H9 (cell line): ENCODE results near the gene ARPC1B. TPM values are rescaled to one million over a fixed set of nuclear protein-coding genes. Genes with fewer than 3 reads are reported as not detected.

Experiments used
- DNase-seq: peaks from one replicate; pipeline ENCODE4 v3.0.0-alpha.2; 2017
- H2AFZ ChIP-seq: one replicate; pipeline ENCODE4 v1.6.1; 2013; ENCODE audit warnings: mild to moderate bottlenecking, low read length, control low read depth, moderate library complexity
- H2AK5ac ChIP-seq: 2 replicates; pipeline ENCODE4 v1.6.1; 2013; ENCODE audit warnings: low read length, control low read depth, mixed read lengths; ENCODE audit not compliant: insufficient read length
- H2BK120ac ChIP-seq: one replicate; pipeline ENCODE4 v1.6.1; 2013; ENCODE audit warnings: low read depth, mild to moderate bottlenecking, low read length, control low read depth, inconsistent platforms; ENCODE audit not compliant: poor library complexity, severe bottlenecking
- H2BK12ac ChIP-seq: 2 replicates; pipeline ENCODE4 v1.6.1; 2013; ENCODE audit warnings: low read length, control low read depth, mixed read lengths, low read depth; ENCODE audit not compliant: insufficient read length
- H2BK15ac ChIP-seq: 2 replicates; pipeline ENCODE4 v1.6.1; 2013; ENCODE audit warnings: low read depth, low read length, control low read depth
- H2BK20ac ChIP-seq: one replicate; pipeline ENCODE4 v1.6.1; 2013; ENCODE audit warnings: low read depth, mild to moderate bottlenecking, low read length, control low read depth, inconsistent platforms; ENCODE audit not compliant: poor library complexity, severe bottlenecking
- H2BK5ac ChIP-seq: 2 replicates; pipeline ENCODE4 v1.6.1; 2013; ENCODE audit warnings: low read length, control low read depth, mixed read lengths; ENCODE audit not compliant: insufficient read length
- H3K14ac ChIP-seq: 2 replicates; pipeline ENCODE4 v1.6.1; 2013; ENCODE audit warnings: low read length, control low read depth; ENCODE audit not compliant: insufficient read depth
- H3K18ac ChIP-seq: 2 replicates; pipeline ENCODE4 v1.6.1; 2013; ENCODE audit warnings: low read depth, mild to moderate bottlenecking, mixed read lengths, low read length, control low read depth; ENCODE audit not compliant: insufficient read length
- H3K23ac ChIP-seq: 2 replicates; pipeline ENCODE4 v1.6.1; 2013; ENCODE audit warnings: low read length, control low read depth, mixed read lengths, low read depth; ENCODE audit not compliant: insufficient read length
- H3K23me2 ChIP-seq: 2 replicates; pipeline ENCODE4 v1.6.1; 2013; ENCODE audit warnings: low read depth, mild to moderate bottlenecking, mixed read lengths, low read length, control low read depth; ENCODE audit not compliant: insufficient read length, poor library complexity, severe bottlenecking
- H3K27ac ChIP-seq: 2 replicates; pipeline ENCODE4 v1.5.1; 2013; ENCODE audit warnings: low read length, control low read depth, mixed read lengths, low read depth; ENCODE audit not compliant: insufficient read length
- H3K27me3 ChIP-seq: 2 replicates; pipeline ENCODE4 v1.6.1; 2013; ENCODE audit warnings: low read length, control low read depth, inconsistent platforms; ENCODE audit not compliant: insufficient read depth
- H3K4ac ChIP-seq: 2 replicates; pipeline ENCODE4 v1.6.1; 2013; ENCODE audit warnings: low read depth, mild to moderate bottlenecking, control low read depth, inconsistent platforms, low read length, moderate library complexity
- H3K4me1 ChIP-seq: 2 replicates; pipeline ENCODE4 v1.6.1; 2013; ENCODE audit warnings: low read length, control low read depth, inconsistent platforms; ENCODE audit not compliant: insufficient read depth
- H3K4me2 ChIP-seq: 2 replicates; pipeline ENCODE4 v1.6.1; 2013; ENCODE audit warnings: low read length, control low read depth, mixed read lengths; ENCODE audit not compliant: insufficient read length, insufficient read depth
- H3K56ac ChIP-seq: 2 replicates; pipeline ENCODE4 v1.6.1; 2013; ENCODE audit warnings: low read depth, mild to moderate bottlenecking, mixed read lengths, low read length, control low read depth; ENCODE audit not compliant: insufficient read length
- H3K79me1 ChIP-seq: 2 replicates; pipeline ENCODE4 v1.6.1; 2013; ENCODE audit warnings: low read depth, mild to moderate bottlenecking, moderate library complexity, low read length, control low read depth, inconsistent platforms; ENCODE audit not compliant: insufficient read depth, poor library complexity, severe bottlenecking
- H3K79me2 ChIP-seq: 2 replicates; pipeline ENCODE4 v1.6.1; 2013; ENCODE audit warnings: low read length, control low read depth, inconsistent platforms; ENCODE audit not compliant: insufficient read depth
- H3K9ac ChIP-seq: 2 replicates; pipeline ENCODE4 v1.6.1; 2013; ENCODE audit warnings: low read length, control low read depth, mixed read lengths; ENCODE audit not compliant: insufficient read length; ENCODE audit errors: extremely low read depth
- H3K9me3 ChIP-seq: one replicate; pipeline ENCODE4 v1.6.1; 2013; ENCODE audit warnings: low read depth, low read length, inconsistent platforms; ENCODE audit not compliant: control insufficient read depth
- H3T11ph ChIP-seq: one replicate; pipeline ENCODE4 v1.6.1; 2013; ENCODE audit warnings: mild to moderate bottlenecking, low read length, control low read depth, inconsistent platforms
- H4K20me1 ChIP-seq: one replicate; pipeline ENCODE4 v1.6.1; 2013; ENCODE audit not compliant: control insufficient read depth, insufficient read length, insufficient read depth
- H4K5ac ChIP-seq: 2 replicates; pipeline ENCODE4 v1.6.1; 2013; ENCODE audit warnings: low read depth, mild to moderate bottlenecking, mixed read lengths, low read length, control low read depth; ENCODE audit not compliant: insufficient read length
- H4K8ac ChIP-seq: replicated peaks from 2 replicates; pipeline ENCODE4 v1.6.1; 2013; ENCODE audit warnings: low read length, control low read depth, mixed read lengths, low read depth; ENCODE audit not compliant: insufficient read length
- H4K91ac ChIP-seq: 2 replicates; pipeline ENCODE4 v1.6.1; 2013; ENCODE audit warnings: low read depth, mild to moderate bottlenecking, moderate library complexity, mixed read lengths, low read length, control low read depth; ENCODE audit not compliant: insufficient read length
- H3K27ac Mint-ChIP-seq, 3 experiments: 2 replicates in 2 of 3; 3 replicates in 1 of 3; pipeline ENCODE4 v1.8.0; 2020 to 2021; ENCODE audit warnings: mixed read lengths in 3 of 3, mild to moderate bottlenecking in 1 of 3, moderate library complexity in 1 of 3
- H3K27me3 Mint-ChIP-seq: 2 replicates; pipeline ENCODE4 v1.8.0; 2021; ENCODE audit warnings: low read depth, mild to moderate bottlenecking, moderate library complexity, mixed read lengths
- H3K36me3 Mint-ChIP-seq, 3 experiments: 2 replicates in 2 of 3; 3 replicates in 1 of 3; pipeline ENCODE4 v1.8.0; 2020 to 2021; ENCODE audit warnings: low read depth in 3 of 3, mixed read lengths in 3 of 3; ENCODE audit not compliant: insufficient read depth in 1 of 3
- H3K4me1 Mint-ChIP-seq, 2 experiments: 2 replicates each; pipeline ENCODE4 v1.8.0; 2020; ENCODE audit warnings: mixed read lengths in 2 of 2
- H3K4me3 Mint-ChIP-seq, 2 experiments: 2 replicates in 1 of 2; 3 replicates in 1 of 2; pipeline ENCODE4 v1.8.0; 2020 to 2021; ENCODE audit warnings: mild to moderate bottlenecking in 2 of 2, mixed read lengths in 2 of 2, moderate library complexity in 1 of 2
- H3K9me3 Mint-ChIP-seq, 2 experiments: 2 replicates in 1 of 2; 3 replicates in 1 of 2; pipeline ENCODE4 v1.8.0; 2020; ENCODE audit warnings: mild to moderate bottlenecking in 2 of 2, mixed read lengths in 2 of 2, moderate library complexity in 1 of 2
- WGBS: extraction: QIAGEN DNeasy Blood & Tissue Kit; methylation state at CpG from one replicate; pipeline ENCODE4 v1.1.7; 2013; ENCODE audit warnings: missing lambda C conversion rate, low lambda C conversion rate, mixed read lengths; ENCODE audit not compliant: insufficient read length; ENCODE audit errors: extremely low coverage; 5-methylcytosine and 5-hydroxymethylcytosine counted together
- total RNA-seq: library from RNA; stranded (reverse); gene quantifications from 2 replicates; pipeline ENCODE4 v1.2.1, GENCODE V29; 2021
- TF ChIP-seq, protein P1 (sequence below): fragments of 200-600 bp; sonication (generic); conservative IDR thresholded peaks from 3 replicates; pipeline ENCODE4 v1.8.0; 2021; ENCODE audit warnings: antibody characterized with exemption, mild to moderate bottlenecking

Gene ARPC1B
- total RNA-seq, 1 experiment from 2014 or later, result 56.3 TPM

GRCh38 chr7:99390941-99391602, 16.5 kb downstream of the ARPC1B start:
- H3K79me1 ChIP-seq, result no peaks in the 10 kb centered on the region
- H2BK15ac ChIP-seq, result no peak overlapping the region
- no peak overlapping the region for H3K27ac ChIP-seq
- peaks cover 1% of the 10 kb centered on the region; the same call in 1 of the 2 replicates for H3K27me3 Mint-ChIP-seq
- TF ChIP-seq, protein P1, sequence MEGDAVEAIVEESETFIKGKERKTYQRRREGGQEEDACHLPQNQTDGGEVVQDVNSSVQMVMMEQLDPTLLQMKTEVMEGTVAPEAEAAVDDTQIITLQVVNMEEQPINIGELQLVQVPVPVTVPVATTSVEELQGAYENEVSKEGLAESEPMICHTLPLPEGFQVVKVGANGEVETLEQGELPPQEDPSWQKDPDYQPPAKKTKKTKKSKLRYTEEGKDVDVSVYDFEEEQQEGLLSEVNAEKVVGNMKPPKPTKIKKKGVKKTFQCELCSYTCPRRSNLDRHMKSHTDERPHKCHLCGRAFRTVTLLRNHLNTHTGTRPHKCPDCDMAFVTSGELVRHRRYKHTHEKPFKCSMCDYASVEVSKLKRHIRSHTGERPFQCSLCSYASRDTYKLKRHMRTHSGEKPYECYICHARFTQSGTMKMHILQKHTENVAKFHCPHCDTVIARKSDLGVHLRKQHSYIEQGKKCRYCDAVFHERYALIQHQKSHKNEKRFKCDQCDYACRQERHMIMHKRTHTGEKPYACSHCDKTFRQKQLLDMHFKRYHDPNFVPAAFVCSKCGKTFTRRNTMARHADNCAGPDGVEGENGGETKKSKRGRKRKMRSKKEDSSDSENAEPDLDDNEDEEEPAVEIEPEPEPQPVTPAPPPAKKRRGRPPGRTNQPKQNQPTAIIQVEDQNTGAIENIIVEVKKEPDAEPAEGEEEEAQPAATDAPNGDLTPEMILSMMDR, result no peak
- H4K91ac ChIP-seq, result no peak overlapping the region
- H3K4ac ChIP-seq, result no peak overlapping the region
- no peak overlapping the region for H3K27ac Mint-ChIP-seq
- no peak overlapping the region for H3K23ac ChIP-seq
- no peak overlapping the region for H3K14ac ChIP-seq
- no peak overlapping the region for H2BK120ac ChIP-seq
- peaks cover 13% of the 10 kb centered on the region for H3K23me2 ChIP-seq
- H3K9me3 ChIP-seq, result no peaks in the 10 kb centered on the region
- no peak overlapping the region for H2AK5ac ChIP-seq
- no peak overlapping the region for H3T11ph ChIP-seq
- no peak overlapping the region for H3K9ac ChIP-seq
- no peak overlapping the region for H2AFZ ChIP-seq
- H3K4me3 Mint-ChIP-seq, result peak overlapping the region; percentile 44 to 83; a peak in 2 of 5 replicates
- no CpG with 5 or more reads among the region's 23 CpGs for WGBS
- no peak overlapping the region for H2BK5ac ChIP-seq
- no peak overlapping the region for H3K56ac ChIP-seq
- H3K18ac ChIP-seq, result no peak overlapping the region
- no peak overlapping the region for H2BK20ac ChIP-seq
- H3K27me3 ChIP-seq, result no peaks in the 10 kb centered on the region
- no peak for DNase-seq
- no peak overlapping the region for H4K5ac ChIP-seq
- no peak overlapping the region for H2BK12ac ChIP-seq
- H4K20me1 ChIP-seq, result no peaks in the 10 kb centered on the region
- no peak overlapping the region for H3K4me2 ChIP-seq
- peaks cover 16 to 73% (median 35%) of the 10 kb centered on the region in 3 experiments for H3K36me3 Mint-ChIP-seq
- peaks cover 13 to 14% of the 10 kb centered on the region in 2 experiments for H3K4me1 Mint-ChIP-seq
- H3K9me3 Mint-ChIP-seq, result no peaks in the 10 kb centered on the region; a peak in 1 of 5 replicates
- H4K8ac ChIP-seq, result no peak overlapping the region
- H3K79me2 ChIP-seq, result no peaks in the 10 kb centered on the region
- peaks cover 2% of the 10 kb centered on the region; the same call in 1 of the 2 replicates for H3K4me1 ChIP-seq
